ENCODE measurements around the gene SLC4A7. TPM values are rescaled to one million over a fixed set of nuclear protein-coding genes. Genes with fewer than 3 reads are reported as not detected.
A peak's percentile ranks its signal among the peaks of the same experiment; 100 is the strongest.

Gene SLC4A7
- total and polyA plus RNA-seq, 10 of the 15 experiments (the other 5 are each of a cell fraction or from before 2014, with no cell fraction given) = 4.4 to 41.4 (median 18.3) TPM

GRCh38 chr3:27468283-27468886 lies 15.8 kb downstream of the SLC4A7 start (continued):
- TF ChIP-seq ZNF687 (IDR thresholded peaks at IDR 0.05) = no peak
- no peak for TF ChIP-seq CREB1 (IDR thresholded peaks at IDR 0.05; ENCODE audit: low read depth)
- TF ChIP-seq SREBF1 (IDR thresholded peaks at IDR 0.05; ENCODE audit: low read length) = no peak
- TF ChIP-seq ESRRA (IDR thresholded peaks at IDR 0.05; ENCODE audit: low read length) = no peak
- TF ChIP-seq ZNF217 (IDR thresholded peaks at IDR 0.05) = no peak

- ChIA-PET CTCF (interaction anchor here (0.8 to 4.9 kb wide), 45 partner anchors 8 to 870 kb away, joined by 3 to 58 read pairs (median 5); partner anchors contain the start of genes NEK10 and SLC4A7), SMC1A (ENCODE audit: uncharacterized antibody, unreplicated experiment) (interaction anchor here (0.8 to 4.5 kb wide), 36 partner anchors 10 to 219 kb away, joined by 3 to 36 read pairs (median 6); partner anchors contain the start of genes NEK10 and SLC4A7), RAD21 (ENCODE audit: unreplicated experiment) (interaction anchor here (0.7 to 4.2 kb wide), 21 partner anchors 10 to 333 kb away, joined by 3 to 31 read pairs (median 5); partner anchors contain the start of gene SLC4A7), POLR2A (interaction anchor here (0.7 to 1.0 kb wide), 3 partner anchors 9 to 12 kb away, joined by 3 to 4 read pairs (median 4); no protein-coding TSS in a partner anchor)
- H3K27ac ChIP-seq (ENCODE audit: control insufficient read depth, insufficient read depth) = 0 out of 2 replicates have a peak overlapping the region, but pooled peaks have one; percentile 1
- H4K20me1 ChIP-seq (ENCODE audit: control insufficient read depth, insufficient read depth) = no peaks in the 10 kb centered on the region
- 12% methylated on average over 3 of the region's 3 CpGs for WGBS (ENCODE audit: insufficient coverage, insufficient replicate concordance, low lambda C conversion rate, missing lambda C conversion rate)
- peaks cover 7% of the 10 kb centered on the region; the same call in 2 of the 3 replicates for H3K9me3 ChIP-seq (replicated peaks; ENCODE audit: control insufficient read depth, insufficient read depth, low read length)
- intact Hi-C loops (cut with micrococcal nuclease; ENCODE audit: unreplicated experiment) (loop anchor here (1.0 to 5.0 kb wide), 3 partner anchors 110 to 335 kb away; no protein-coding TSS in a partner anchor), in situ Hi-C loops (cut with MboI) (loop anchor here (5.0 kb wide), 1 partner anchor 150 kb away; no protein-coding TSS in a partner anchor)
- H3K4me3 ChIP-seq = no peak overlapping the region
- H3K9ac ChIP-seq (ENCODE audit: control insufficient read depth, insufficient read depth, low read length) = no peak overlapping the region
- H3K36me3 ChIP-seq (ENCODE audit: control insufficient read depth in 2 of 2, insufficient read depth in 2 of 2, low read length in 1 of 2) = no peaks in the 10 kb centered on the region; a peak in 1 of 4 replicates
- BruUV-seq (replicated peaks) = no TSS peak
- peak overlapping the region; percentile 69; the same call in 1 of the 2 replicates for H2AFZ ChIP-seq (ENCODE audit: control insufficient read depth, low read depth, low read length)
- H3K4me1 ChIP-seq (ENCODE audit: control insufficient read depth, insufficient read depth, low read length) = no peaks in the 10 kb centered on the region
- H3K79me2 ChIP-seq (ENCODE audit: control insufficient read depth, insufficient read depth, low read length) = peaks cover 33% of the 10 kb centered on the region
- H3K4me2 ChIP-seq (ENCODE audit: control insufficient read depth, insufficient read depth) = no peak overlapping the region
- H3K27me3 ChIP-seq (replicated peaks in 1 of 2; ENCODE audit: control insufficient read depth in 2 of 2, insufficient read depth in 2 of 2, low read length in 1 of 2) = no peaks in the 10 kb centered on the region
- ATAC-seq (peak; percentile 92), FAIRE-seq (peak; percentile 86), DNase-seq (ENCODE audit: low read depth, low spot score) (no peak)
- TF ChIP-seq SMARCA5 (IDR thresholded peaks at IDR 0.05) = peak; percentile 64
- TF ChIP-seq CTCF (IDR thresholded peaks at IDR 0.05 in 2 of 3, conservative IDR thresholded peaks at IDR 0.05 in 1 of 3; ENCODE audit: control insufficient read depth in 2 of 3, extremely low read depth in 1 of 3, insufficient read depth in 1 of 3, low read depth in 3 of 3, low read length in 3 of 3) = peak; percentile 41 to 66 (median 52); a peak in 5 of 6 replicates
- TF ChIP-seq SMAD1 (IDR thresholded peaks at IDR 0.05; ENCODE audit: low read depth, partially characterized antibody) = no peak
- TF ChIP-seq FOS (IDR thresholded peaks at IDR 0.05; ENCODE audit: borderline replicate concordance, extremely low read depth, insufficient read length) = no peak
- TF ChIP-seq E4F1 (IDR thresholded peaks at IDR 0.05; ENCODE audit: borderline replicate concordance, partially characterized antibody) = no peak
Observed at GRCh38 chr3:27467545-27467944, 16.6 kb downstream of the SLC4A7 start.

Measured in GM12878 (cell line).